HEK293 (cell line): ENCODE data around the gene NPPB.

Source experiments
- CTCF ChIA-PET: fragments of 350-600 bp; formaldehyde crosslinking; extraction: SDS; loops from one replicate; lab custom pipeline; 2021; ENCODE audit warnings: antibody characterized with exemption; lab: Yijun Ruan, JAX
- POLR2A ChIA-PET: fragments of 300-600 bp; formaldehyde crosslinking; extraction: SDS; loops from one replicate; lab custom pipeline; 2020; ENCODE audit warnings: antibody characterized with exemption, inconsistent platforms; lab: Yijun Ruan, JAX
- H3K27ac ChIP-seq: fragments of 200-500 bp; sonication (Bioruptor generic); 2 replicates; pipeline ENCODE4 v1.5.1; 2014; ENCODE audit warnings: low read depth, low read length, control low read depth, inconsistent platforms; ENCODE audit errors: extremely low read depth
- H3K36me3 ChIP-seq, 2 experiments: fragments of 200-500 bp in 1 of 2; sonication (Bioruptor generic) in 1 of 2; 1 replicate in 1 of 2; 2 replicates in 1 of 2; pipeline ENCODE4 v1.5.1; 2014 to 2017; ENCODE audit warnings: inconsistent platforms in 2 of 2, low read length in 2 of 2; ENCODE audit not compliant: control insufficient read depth in 2 of 2, insufficient read depth in 1 of 2
- H3K4me1 ChIP-seq: fragments of 200-500 bp; sonication (Bioruptor generic); 2 replicates; pipeline ENCODE4 v1.5.1; 2014; ENCODE audit warnings: mild to moderate bottlenecking, low read length, inconsistent platforms; ENCODE audit not compliant: control insufficient read depth, insufficient read depth
- H3K4me3 ChIP-seq: 2 replicates; pipeline ENCODE4 v1.5.1; 2011; ENCODE audit warnings: low read depth, mild to moderate bottlenecking, control low read depth, low read length, moderate library complexity
- H3K9me3 ChIP-seq: fragments of 200-500 bp; sonication (Bioruptor generic); 2 replicates; pipeline ENCODE4 v1.5.1; 2014; ENCODE audit warnings: low read depth, low read length, inconsistent platforms; ENCODE audit not compliant: control insufficient read depth, insufficient read depth
- GLI4 ChIP-seq: fragments of 450-650 bp; formaldehyde crosslinking; IDR thresholded peaks from 2 replicates; pipeline ENCODE4 v1.5.1; 2016; ENCODE audit warnings: missing biosample characterization, missing genetic modification characterization
- HOXA7 ChIP-seq: sonication (generic); formaldehyde crosslinking; IDR thresholded peaks from 2 replicates; pipeline ENCODE4 v1.8.1; 2022; ENCODE audit warnings: missing genetic modification reagents, borderline replicate concordance
- KLF7 ChIP-seq: fragments of 450-650 bp; formaldehyde crosslinking; IDR thresholded peaks from 2 replicates; pipeline ENCODE4 v1.5.1; 2016; ENCODE audit warnings: missing biosample characterization, missing genetic modification characterization, borderline replicate concordance
- SCRT1 ChIP-seq: fragments of 450-650 bp; formaldehyde crosslinking; IDR thresholded peaks from 2 replicates; pipeline ENCODE4 v1.5.1; 2016; ENCODE audit warnings: missing biosample characterization, missing genetic modification characterization, borderline replicate concordance
- TSHZ1 ChIP-seq: fragments of 450-650 bp; formaldehyde crosslinking; IDR thresholded peaks from 2 replicates; pipeline ENCODE4 v1.5.1; 2016; ENCODE audit warnings: missing biosample characterization, missing genetic modification characterization, borderline replicate concordance
- ZBTB17 ChIP-seq: fragments of 450-650 bp; formaldehyde crosslinking; IDR thresholded peaks from 2 replicates; pipeline ENCODE4 v1.5.1; 2016; ENCODE audit warnings: missing biosample characterization, missing genetic modification characterization
- ZBTB26 ChIP-seq: fragments of 450-650 bp; formaldehyde crosslinking; optimal IDR thresholded peaks from 2 replicates; pipeline ENCODE3; 2016; ENCODE audit warnings: missing biosample characterization, mild to moderate bottlenecking, missing genetic modification characterization
- ZNF174 ChIP-seq: fragments of 450-650 bp; formaldehyde crosslinking; IDR thresholded peaks from 2 replicates; pipeline ENCODE4 v1.5.0; 2017; ENCODE audit warnings: missing biosample characterization, mild to moderate bottlenecking, missing genetic modification characterization
- ZNF221 ChIP-seq: fragments of 450-650 bp; formaldehyde crosslinking; IDR thresholded peaks from 2 replicates; pipeline ENCODE4 v1.5.1; 2017; ENCODE audit warnings: missing biosample characterization, missing genetic modification characterization, borderline replicate concordance
- ZNF274 ChIP-seq, 2 experiments: fragments of 200-500 bp in 1 of 2; fragments of 450-650 bp in 1 of 2; sonication (Bioruptor generic) in 1 of 2; formaldehyde crosslinking in 1 of 2; IDR thresholded peaks; 2 replicates each; pipeline versions ENCODE4 v1.5.1 to v1.6.1; 2014 to 2016; ENCODE audit warnings: borderline replicate concordance in 1 of 2, inconsistent platforms in 1 of 2, low read length in 1 of 2, missing biosample characterization in 1 of 2, missing genetic modification characterization in 1 of 2
- ZNF362 ChIP-seq: fragments of 450-650 bp; formaldehyde crosslinking; IDR thresholded peaks from 2 replicates; pipeline ENCODE4 v1.5.1; 2016; ENCODE audit warnings: missing biosample characterization, missing genetic modification characterization
- ZNF416 ChIP-seq: fragments of 450-650 bp; formaldehyde crosslinking; IDR thresholded peaks from 2 replicates; pipeline ENCODE4 v1.5.1; 2016; ENCODE audit warnings: missing biosample characterization, missing genetic modification characterization
- ZNF473 ChIP-seq: fragments of 450-650 bp; formaldehyde crosslinking; IDR thresholded peaks from 2 replicates; pipeline ENCODE4 v1.5.1; 2017; ENCODE audit warnings: missing biosample characterization, missing genetic modification characterization
- ZNF521 ChIP-seq: fragments of 450-650 bp; formaldehyde crosslinking; IDR thresholded peaks from 2 replicates; pipeline ENCODE4 v1.5.1; 2017; ENCODE audit warnings: missing biosample characterization, mild to moderate bottlenecking, missing genetic modification characterization
- ZNF677 ChIP-seq: fragments of 450-650 bp; IDR thresholded peaks from 2 replicates; pipeline ENCODE4 v1.5.0; 2018; ENCODE audit warnings: missing biosample characterization, mild to moderate bottlenecking, missing genetic modification characterization, moderate library complexity
- TF ChIP-seq, protein P1 (sequence below): fragments of 450-650 bp; formaldehyde crosslinking; IDR thresholded peaks from 2 replicates; pipeline ENCODE4 v1.5.1; 2017; ENCODE audit warnings: missing biosample characterization, missing genetic modification characterization
- TF ChIP-seq, protein P2 (sequence below): fragments of 450-650 bp; formaldehyde crosslinking; IDR thresholded peaks from 2 replicates; pipeline ENCODE4 v1.5.1; 2016; ENCODE audit warnings: missing biosample characterization, missing genetic modification characterization, borderline replicate concordance

Gene NPPB

DNA sequence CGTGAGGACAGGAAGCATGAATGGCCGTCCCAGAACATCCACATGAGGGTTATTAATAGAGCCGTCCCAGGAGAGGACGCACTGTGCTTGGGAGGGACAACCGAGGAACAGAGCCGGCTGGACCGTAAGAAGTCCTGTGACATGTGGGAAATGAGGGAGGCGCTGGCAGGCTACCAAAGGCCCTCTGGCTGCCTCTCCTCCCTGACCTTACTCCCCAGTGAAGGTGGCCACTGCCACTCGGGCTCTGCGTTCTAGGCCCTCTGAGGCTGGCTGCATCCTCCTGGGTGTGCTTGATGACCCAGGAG lies 15.5 kb upstream of the NPPB start (continued):
- TF ChIP-seq ZNF521 (tag by site-specific recombination) (no peak), ZNF221 (no peak), HOXA7 (CRISPR knock-in tag) (no peak), ZNF362 (no peak)
- TF ChIP-seq, protein P1, sequence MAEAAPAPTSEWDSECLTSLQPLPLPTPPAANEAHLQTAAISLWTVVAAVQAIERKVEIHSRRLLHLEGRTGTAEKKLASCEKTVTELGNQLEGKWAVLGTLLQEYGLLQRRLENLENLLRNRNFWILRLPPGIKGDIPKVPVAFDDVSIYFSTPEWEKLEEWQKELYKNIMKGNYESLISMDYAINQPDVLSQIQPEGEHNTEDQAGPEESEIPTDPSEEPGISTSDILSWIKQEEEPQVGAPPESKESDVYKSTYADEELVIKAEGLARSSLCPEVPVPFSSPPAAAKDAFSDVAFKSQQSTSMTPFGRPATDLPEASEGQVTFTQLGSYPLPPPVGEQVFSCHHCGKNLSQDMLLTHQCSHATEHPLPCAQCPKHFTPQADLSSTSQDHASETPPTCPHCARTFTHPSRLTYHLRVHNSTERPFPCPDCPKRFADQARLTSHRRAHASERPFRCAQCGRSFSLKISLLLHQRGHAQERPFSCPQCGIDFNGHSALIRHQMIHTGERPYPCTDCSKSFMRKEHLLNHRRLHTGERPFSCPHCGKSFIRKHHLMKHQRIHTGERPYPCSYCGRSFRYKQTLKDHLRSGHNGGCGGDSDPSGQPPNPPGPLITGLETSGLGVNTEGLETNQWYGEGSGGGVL (tag by site-specific recombination) = no peak

GRCh38 chr1:11873395-11874257 lies 14.9 kb upstream of the NPPB start:
- POLR2A ChIA-PET = no interaction called here
- H3K4me1 ChIP-seq = no peaks in the 10 kb centered on the region
- H3K4me3 ChIP-seq = no peak overlapping the region
- TF ChIP-seq, protein P2, sequence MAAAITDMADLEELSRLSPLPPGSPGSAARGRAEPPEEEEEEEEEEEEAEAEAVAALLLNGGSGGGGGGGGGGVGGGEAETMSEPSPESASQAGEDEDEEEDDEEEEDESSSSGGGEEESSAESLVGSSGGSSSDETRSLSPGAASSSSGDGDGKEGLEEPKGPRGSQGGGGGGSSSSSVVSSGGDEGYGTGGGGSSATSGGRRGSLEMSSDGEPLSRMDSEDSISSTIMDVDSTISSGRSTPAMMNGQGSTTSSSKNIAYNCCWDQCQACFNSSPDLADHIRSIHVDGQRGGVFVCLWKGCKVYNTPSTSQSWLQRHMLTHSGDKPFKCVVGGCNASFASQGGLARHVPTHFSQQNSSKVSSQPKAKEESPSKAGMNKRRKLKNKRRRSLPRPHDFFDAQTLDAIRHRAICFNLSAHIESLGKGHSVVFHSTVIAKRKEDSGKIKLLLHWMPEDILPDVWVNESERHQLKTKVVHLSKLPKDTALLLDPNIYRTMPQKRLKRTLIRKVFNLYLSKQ (tag by site-specific recombination) = no peak
- TF ChIP-seq ZBTB26 (no peak), ZNF174 (tag by site-specific recombination) (no peak), ZNF274 (IDR thresholded peaks at IDR 0.05; ENCODE audit: low read length) (no peak), ZNF274 (tag by site-specific recombination; IDR thresholded peaks at IDR 0.05; ENCODE audit: borderline replicate concordance) (no peak), SCRT1 (tag by site-specific recombination) (no peak), KLF7 (no peak), ZNF473 (tag by site-specific recombination) (no peak), TSHZ1 (no peak), ZNF416 (tag by site-specific recombination) (no peak), GLI4 (tag by site-specific recombination) (no peak), ZNF677 (tag by site-specific recombination) (no peak), ZBTB17 (no peak)
- TF ChIP-seq, all 188 proteins: peak for 0
- Histone ChIP-seq H3K27ac (no peak overlapping the region), H3K36me3 (no peaks in the 10 kb centered on the region), H3K9me3 (no peaks in the 10 kb centered on the region)
- CTCF ChIA-PET = interaction anchor here (0.6 to 0.9 kb wide), 2 partner anchors 16 to 20 kb away, joined by 3 to 4 read pairs; no protein-coding TSS in a partner anchor
